Superior temporal gyrus (tissue), 1 donor: Measurements from ENCODE around the gene DNAJB11.
"Not testable (repeated sequence)": the region's sequence is repeated elsewhere in the genome, so short reads cannot be mapped to it uniquely, and the experiment has no call there.

ENCODE experiments used
- DNase-seq: peaks from one replicate; pipeline ENCODE4 v3.0.0-alpha.2; 2016; ENCODE audit errors: extremely low spot score

DNAJB11 gene

DNA sequence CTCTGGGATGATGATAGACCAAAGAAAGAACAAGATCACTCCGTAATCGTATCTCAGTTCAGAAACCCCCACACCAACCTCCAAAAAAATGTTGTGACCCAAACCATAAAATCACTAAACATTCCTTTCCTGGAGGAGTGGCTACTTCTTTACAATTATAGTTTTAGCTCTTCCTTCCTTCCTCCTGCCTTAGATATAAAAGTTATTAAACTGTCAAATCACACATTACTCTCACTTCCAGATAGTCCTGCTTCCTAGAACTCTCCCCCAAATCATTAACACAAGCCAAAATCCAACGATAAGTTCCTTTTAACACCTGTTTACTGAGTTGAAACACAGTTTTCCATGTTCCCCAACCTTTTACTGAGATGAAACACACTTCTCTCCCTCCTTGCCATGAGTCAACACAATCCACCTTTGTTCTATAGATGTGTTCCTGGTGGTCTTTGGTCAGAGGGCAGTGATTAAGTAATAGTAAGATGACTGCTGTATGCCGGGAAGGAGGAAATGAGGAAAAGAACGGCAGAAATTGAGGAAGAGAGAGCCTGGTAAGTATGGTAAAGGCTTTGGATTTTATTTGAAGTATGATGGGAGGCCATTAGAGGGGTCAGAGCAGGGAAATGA, 18.0 kb upstream of the DNAJB11 start:
- DNase-seq = no peak

DNA sequence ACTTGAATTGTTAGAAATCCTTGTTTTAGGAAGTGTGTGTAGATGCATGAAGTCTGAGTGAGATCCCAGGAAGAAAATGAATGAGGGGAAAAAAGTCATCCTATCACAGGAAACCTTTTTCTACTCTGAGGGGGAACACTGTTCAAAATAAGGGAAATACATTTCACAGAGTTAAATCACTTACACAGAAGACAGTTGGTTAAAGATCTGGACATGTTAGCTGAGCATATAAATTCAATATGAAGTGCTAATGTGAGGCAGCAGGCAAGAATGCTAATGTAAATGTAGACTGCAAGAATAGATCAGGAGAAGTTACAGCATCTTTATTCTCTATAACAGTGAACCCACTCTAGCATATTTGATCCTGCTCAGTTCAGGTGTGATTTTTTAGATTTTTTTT, 5.9 kb upstream of the DNAJB11 start:
- no peak for DNase-seq

- DNase-seq = no peak
These were observed 3.8 kb upstream of the DNAJB11 start for GRCh38 chr3:186566772-186567071.

- DNase-seq = peak; percentile 90
These were observed 3.2 kb upstream of the DNAJB11 start, which contains the start of gene TBCCD1 for GRCh38 chr3:186567072-186567921. Gene TBCCD1, minus strand, starts transcription at chr3:186567339. Its CDS starts 3,010 bp downstream, at chr3:186564329.

DNA sequence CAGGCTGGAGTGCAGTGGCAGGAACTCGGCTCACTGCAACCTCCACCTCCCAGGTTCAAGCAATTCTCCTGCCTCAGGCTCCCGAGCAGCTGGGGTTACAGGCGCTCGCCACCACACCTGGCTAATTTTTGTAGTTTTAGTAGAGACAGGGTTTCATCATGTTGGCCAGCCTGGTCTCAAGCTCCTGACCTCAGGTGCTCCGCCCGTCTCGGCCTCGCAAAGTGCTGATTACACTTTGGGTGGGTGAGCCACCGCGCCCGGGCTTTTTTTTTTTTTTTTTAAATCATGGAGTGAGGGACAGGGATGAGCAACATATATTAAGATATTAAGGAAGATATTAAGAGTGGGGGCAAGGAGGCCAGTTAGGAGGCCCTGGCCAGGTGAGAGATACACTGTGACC, 1.2 kb upstream of the DNAJB11 start:
- DNase-seq = not testable (repeated sequence)

DNA sequence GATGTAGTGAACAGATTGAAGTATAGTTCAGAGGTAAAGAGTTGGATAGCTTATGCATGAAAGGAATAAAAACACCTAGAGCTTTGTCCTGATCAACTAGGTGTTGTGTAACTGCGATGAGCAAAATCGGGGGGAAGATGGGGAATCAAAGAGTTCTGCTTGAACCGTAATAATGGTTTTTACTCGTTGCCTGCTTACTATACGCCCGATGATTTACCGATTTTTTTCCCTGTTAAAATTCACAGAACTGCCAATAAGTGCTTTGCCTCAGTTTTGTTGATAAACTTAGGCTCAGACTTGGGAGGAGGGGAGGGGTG, 783 bp upstream of the DNAJB11 start:
- no peak for DNase-seq

DNA sequence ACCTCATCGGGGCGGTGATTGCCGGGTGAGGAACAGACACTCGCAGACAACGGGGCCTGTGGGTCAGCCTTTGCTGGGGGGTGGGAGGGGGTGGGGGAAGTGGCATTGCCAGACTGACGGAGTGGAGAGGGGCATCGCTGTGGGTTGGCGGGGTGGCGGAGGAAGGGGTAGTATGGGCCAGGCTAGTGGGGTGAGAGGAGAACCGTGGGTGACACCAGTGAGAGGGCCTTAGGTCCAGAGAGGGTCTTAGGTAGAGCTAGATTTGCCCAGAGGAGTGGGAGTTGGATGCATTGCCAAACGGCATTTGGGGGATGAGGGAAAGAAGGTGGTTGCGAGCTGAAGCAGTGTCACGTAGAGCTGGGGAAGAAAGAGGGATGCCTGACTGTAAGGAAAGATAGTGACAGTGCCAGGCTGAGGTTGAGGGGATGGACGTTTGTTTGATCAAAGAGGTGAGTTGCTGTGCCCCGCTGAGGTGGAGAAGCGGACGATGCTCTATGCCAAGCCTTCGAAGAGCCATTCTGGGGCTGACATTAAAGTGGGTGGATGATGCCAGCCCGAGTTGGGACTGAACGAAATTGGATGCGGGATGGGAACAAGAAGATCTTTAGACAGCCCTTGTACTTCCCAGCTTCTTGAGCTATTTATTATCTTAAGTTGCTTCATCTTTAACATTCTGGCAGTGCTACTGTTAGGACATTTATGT, 572 bp downstream of the DNAJB11 start:
- DNase-seq = no peak

DNA sequence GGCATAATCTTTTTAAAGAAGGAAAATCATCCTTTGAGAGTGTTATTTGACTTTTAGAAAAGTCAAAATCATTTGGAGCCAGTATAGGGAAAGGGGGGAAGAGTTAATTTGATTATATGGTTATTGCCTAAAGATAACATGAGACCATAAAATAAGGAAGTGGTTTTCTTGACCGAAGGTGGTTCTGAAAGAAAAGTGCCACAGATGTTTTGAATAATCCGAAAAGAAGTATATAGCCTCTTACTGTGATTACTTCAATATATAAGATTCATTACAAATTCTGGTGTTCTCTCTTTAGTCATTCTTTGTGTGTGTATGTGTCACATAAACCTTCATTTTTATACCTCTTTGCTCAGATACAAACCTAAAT, 1.1 kb downstream of the DNAJB11 start:
- no peak for DNase-seq

- no peak for DNase-seq
These were observed 7.0 kb downstream of the DNAJB11 start for GRCh38 chr3:186577521-186577920.

GRCh38 chr3:186580785-186581184, 10.3 kb downstream of the DNAJB11 start:
- DNase-seq = no peak

GRCh38 chr3:186582541-186582940, 12.0 kb downstream of the DNAJB11 start:
- no peak for DNase-seq

DNA sequence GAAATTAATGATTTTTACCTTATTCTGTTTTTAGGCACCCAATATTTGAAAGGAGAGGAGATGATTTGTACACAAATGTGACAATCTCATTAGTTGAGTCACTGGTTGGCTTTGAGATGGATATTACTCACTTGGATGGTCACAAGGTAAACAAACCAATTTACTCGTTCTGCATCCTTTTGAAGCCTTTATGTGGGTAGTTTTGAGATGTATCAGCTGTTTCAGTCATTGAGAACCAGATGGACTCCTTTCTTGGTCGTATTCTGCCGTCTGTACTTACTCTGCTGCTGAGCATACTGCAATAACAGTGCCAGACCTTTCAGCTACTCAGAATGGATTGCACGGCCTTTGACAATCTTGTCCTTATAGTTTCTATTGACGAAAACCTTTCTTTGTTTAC, 13.3 kb downstream of the DNAJB11 start:
- DNase-seq = no peak

DNA sequence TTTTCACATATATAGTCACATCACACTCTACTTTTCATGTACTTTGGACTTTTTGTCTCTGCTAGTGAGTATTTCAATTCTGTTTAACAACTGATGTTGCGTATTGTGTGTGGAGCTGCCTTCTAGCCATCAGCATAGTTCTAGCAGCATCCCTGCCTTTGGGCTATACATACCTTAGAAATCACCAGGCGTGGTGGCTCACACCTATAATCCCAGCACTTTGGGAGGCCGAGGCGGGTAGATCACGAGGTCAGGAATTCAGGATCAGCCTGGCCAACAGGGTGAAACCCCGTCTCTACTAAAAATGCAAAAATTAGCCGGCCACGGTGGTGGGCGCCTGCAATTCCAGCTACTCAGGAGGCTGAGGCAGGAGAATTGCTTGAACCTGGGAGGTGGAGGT, 15.7 kb downstream of the DNAJB11 start:
- DNase-seq = not testable (repeated sequence)

DNA sequence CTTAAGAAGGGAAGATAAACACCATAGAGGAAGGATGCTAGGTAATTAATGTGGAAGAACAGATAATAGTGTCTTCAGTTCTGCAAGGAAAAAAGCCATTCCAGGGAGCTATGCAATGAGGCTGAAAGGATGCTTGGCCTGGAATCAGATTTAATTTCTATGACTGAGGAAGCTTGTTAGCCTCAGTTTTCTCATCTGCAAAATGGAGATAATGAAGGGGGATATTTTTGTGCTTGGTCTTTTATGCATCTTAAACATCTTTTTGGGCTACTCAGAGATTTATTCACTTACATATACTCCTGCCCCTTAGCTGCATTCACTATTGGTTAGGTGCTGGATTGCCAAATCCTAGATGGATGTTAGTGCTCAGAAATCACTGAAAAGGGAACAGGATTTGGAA, 16.7 kb downstream of the DNAJB11 start:
- no peak for DNase-seq

- no peak for DNase-seq
These were observed 18.1 kb downstream of the DNAJB11 start for GRCh38 chr3:186588632-186589031.

DNA sequence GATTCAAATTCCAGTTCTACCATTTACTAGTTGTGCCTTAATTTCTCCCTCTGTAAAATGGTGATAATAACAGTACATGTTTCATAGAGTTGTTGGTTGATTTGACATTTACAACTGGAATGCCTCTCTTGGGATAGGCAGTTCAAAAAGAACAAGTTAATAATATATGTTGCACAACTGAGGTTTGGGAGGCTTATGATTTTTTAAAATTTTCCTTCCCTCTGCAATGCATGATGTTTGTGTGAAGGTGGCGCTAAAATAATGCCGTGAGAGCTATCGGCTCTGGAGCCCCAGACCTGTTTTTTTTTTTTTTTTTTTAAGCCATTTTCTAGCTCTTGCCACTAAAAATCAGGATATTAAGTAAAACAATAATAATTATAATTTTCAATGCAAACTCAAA, 18.6 kb downstream of the DNAJB11 start:
- DNase-seq = no peak

- DNase-seq = no peak
These were observed 19.5 kb downstream of the DNAJB11 start for GRCh38 chr3:186589856-186590579.

- DNase-seq = no peak
These were observed 20.2 kb downstream of the DNAJB11 start for GRCh38 chr3:186590580-186591295.

GRCh38 chr3:186592682-186593081, 22.2 kb downstream of the DNAJB11 start:
- DNase-seq = no peak

- no peak for DNase-seq
These were observed 23.3 kb downstream of the DNAJB11 start for GRCh38 chr3:186593862-186594261.

DNA sequence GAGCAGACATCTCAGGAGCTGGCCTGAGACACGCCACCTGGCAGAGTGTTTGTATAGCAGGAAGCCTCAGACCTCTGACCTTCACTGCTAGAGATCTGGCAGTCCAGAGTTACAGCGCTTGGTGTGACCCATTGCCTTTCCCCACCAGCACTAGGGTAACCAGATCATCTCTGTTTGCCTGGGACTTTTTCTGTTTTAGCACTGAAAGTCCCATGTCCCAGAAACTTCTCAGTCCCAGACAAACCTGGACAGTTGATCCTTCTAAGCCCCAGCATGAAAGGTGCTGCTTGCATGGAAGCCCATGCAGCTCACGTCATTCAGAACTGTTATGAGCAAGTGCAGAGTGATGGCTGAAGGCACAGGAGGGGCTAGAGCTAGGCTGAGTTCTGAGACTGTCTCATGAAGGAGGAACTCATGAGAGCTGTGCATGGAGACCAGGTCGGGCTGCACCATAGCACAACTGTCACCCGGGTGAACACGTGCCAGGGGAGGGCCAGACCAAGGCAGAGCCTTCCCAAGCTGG, 24.1 kb downstream of the DNAJB11 start:
- no peak for DNase-seq
